Measurements from ENCODE around the gene DLGAP5.
A peak's percentile ranks its signal among the peaks of the same experiment; 100 is the strongest.

Gene DLGAP5

GRCh38 chr14:55180434-55180833, 11.0 kb downstream of the DLGAP5 start:
- DNase-seq (ENCODE audit: low read depth in 2 of 2), result no peak

- no peak for DNase-seq (ENCODE audit: low read depth in 2 of 2)
Observed at GRCh38 chr14:55180006-55180405, 11.4 kb downstream of the DLGAP5 start.

- DNase-seq (ENCODE audit: low read depth in 2 of 2), result no peak
Observed at GRCh38 chr14:55170526-55170925, 20.9 kb downstream of the DLGAP5 start.

GRCh38 chr14:55160989-55161388, 30.4 kb downstream of the DLGAP5 start:
- DNase-seq (ENCODE audit: low read depth in 2 of 2), result peak; percentile 17 to 34

- no peak for DNase-seq (ENCODE audit: low read depth in 2 of 2)
Observed at GRCh38 chr14:55158412-55158811, 33.0 kb downstream of the DLGAP5 start.

GRCh38 chr14:55157080-55157479, 34.3 kb downstream of the DLGAP5 start:
- no peak for DNase-seq (ENCODE audit: low read depth in 2 of 2)

GRCh38 chr14:55153951-55154350, 37.4 kb downstream of the DLGAP5 start:
- no peak for DNase-seq (ENCODE audit: low read depth in 2 of 2)

GRCh38 chr14:55152052-55152753, 39.2 kb downstream of the DLGAP5 start:
- no peak for DNase-seq (ENCODE audit: low read depth in 2 of 2)

- no peak for DNase-seq (ENCODE audit: low read depth in 2 of 2)
Observed at GRCh38 chr14:55151601-55152000, 39.8 kb downstream of the DLGAP5 start.

- DNase-seq (ENCODE audit: low read depth in 2 of 2), result no peak
Observed at GRCh38 chr14:55146425-55146824, 45.0 kb downstream of the DLGAP5 start.

GRCh38 chr14:55142466-55142865, 48.9 kb downstream of the DLGAP5 start:
- DNase-seq (ENCODE audit: low read depth in 2 of 2), result no peak

- DNase-seq (ENCODE audit: low read depth in 2 of 2), result no peak
Observed at GRCh38 chr14:55141825-55142224, 49.6 kb downstream of the DLGAP5 start.

- no peak for DNase-seq (ENCODE audit: low read depth in 2 of 2)
Observed at GRCh38 chr14:55139696-55140509, 51.5 kb downstream of the DLGAP5 start.

- DNase-seq (ENCODE audit: low read depth in 2 of 2), result no peak
Observed at GRCh38 chr14:55139141-55139540, 52.2 kb downstream of the DLGAP5 start.

GRCh38 chr14:55138091-55138490, 53.3 kb downstream of the DLGAP5 start:
- DNase-seq (ENCODE audit: low read depth in 2 of 2), result no peak

- no peak for DNase-seq (ENCODE audit: low read depth in 2 of 2)
Observed at GRCh38 chr14:55136885-55137786, 54.2 kb downstream of the DLGAP5 start.

- no peak for DNase-seq (ENCODE audit: low read depth in 2 of 2)
Observed at GRCh38 chr14:55136241-55136640, 55.1 kb downstream of the DLGAP5 start.

- DNase-seq (ENCODE audit: low read depth in 2 of 2), result no peak
Observed at GRCh38 chr14:55133416-55133815, 58.0 kb downstream of the DLGAP5 start.

GRCh38 chr14:55131370-55132137, 59.8 kb downstream of the DLGAP5 start:
- no peak for DNase-seq (ENCODE audit: low read depth in 2 of 2)

GRCh38 chr14:55130196-55130550, 61.2 kb downstream of the DLGAP5 start:
- DNase-seq (ENCODE audit: low read depth in 2 of 2), result no peak

GRCh38 chr14:55129428-55130195, 61.8 kb downstream of the DLGAP5 start:
- DNase-seq (ENCODE audit: low read depth in 2 of 2), result no peak
